GM21526 (cell line): Measurements from ENCODE around the gene KRTAP10-7.
"Not testable (repeated sequence)": the region's sequence is repeated elsewhere in the genome, so short reads cannot be mapped to it uniquely, and the experiment has no call there.

ENCODE experiments used
- ATAC-seq: cut with Tn5 transposase; IDR thresholded peaks from one replicate; pipeline ENCODE4 v1.9.1; 2021; ENCODE audit warnings: moderate library complexity; ENCODE audit not compliant: unreplicated experiment, low FRiP score

KRTAP10-7 gene

GRCh38 chr21:44600118-44600978, at the start of gene KRTAP10-7:
Gene KRTAP10-7 (plus strand): TSS chr21:44600597. CDS start chr21:44600622, 25 bp downstream.
- ATAC-seq, result not testable (repeated sequence)

GRCh38 chr21:44550807-44551206, 49.6 kb upstream of the KRTAP10-7 start:
- ATAC-seq, result no peak

- ATAC-seq, result no peak
Measured at GRCh38 chr21:44551340-44551961, 48.9 kb upstream of the KRTAP10-7 start, which contains the start of gene KRTAP10-2. Gene KRTAP10-2 (minus strand): TSS chr21:44551505. CDS start chr21:44551458, 47 bp downstream.

- ATAC-seq, result no peak
Measured at GRCh38 chr21:44552136-44552535, 48.3 kb upstream of the KRTAP10-7 start.

GRCh38 chr21:44552681-44553080, 47.7 kb upstream of the KRTAP10-7 start:
- ATAC-seq, result no peak

GRCh38 chr21:44555200-44555875, 45.1 kb upstream of the KRTAP10-7 start:
- ATAC-seq, result no peak

GRCh38 chr21:44556879-44557278, 43.5 kb upstream of the KRTAP10-7 start:
- ATAC-seq, result no peak

- no peak for ATAC-seq
Measured at GRCh38 chr21:44557491-44558328, 42.7 kb upstream of the KRTAP10-7 start.

- not testable (repeated sequence) for ATAC-seq
Measured at GRCh38 chr21:44558329-44558675, 42.1 kb upstream of the KRTAP10-7 start.

GRCh38 chr21:44558695-44559094, 41.7 kb upstream of the KRTAP10-7 start, which contains the start of gene KRTAP10-3:
Gene KRTAP10-3 (minus strand): TSS chr21:44558795. CDS start chr21:44558715, 80 bp downstream.
- ATAC-seq, result no peak

GRCh38 chr21:44564099-44564498, 36.3 kb upstream of the KRTAP10-7 start:
- no peak for ATAC-seq

- ATAC-seq, result no peak
Measured at GRCh38 chr21:44564886-44565598, 35.4 kb upstream of the KRTAP10-7 start.

GRCh38 chr21:44566403-44566802, 34.0 kb upstream of the KRTAP10-7 start:
- ATAC-seq, result no peak

- ATAC-seq, result no peak
Measured at GRCh38 chr21:44567481-44568171, 32.8 kb upstream of the KRTAP10-7 start.

GRCh38 chr21:44568261-44568660, 32.1 kb upstream of the KRTAP10-7 start:
- no peak for ATAC-seq

GRCh38 chr21:44568667-44569556, 31.5 kb upstream of the KRTAP10-7 start:
- ATAC-seq, result no peak

GRCh38 chr21:44569861-44570517, 30.4 kb upstream of the KRTAP10-7 start:
- ATAC-seq, result no peak

- no peak for ATAC-seq
Measured at GRCh38 chr21:44571296-44571695, 29.1 kb upstream of the KRTAP10-7 start.
